SU-DHL-6 (cell line): ENCODE results near the gene SPATA20.

Experiments used
- H2AFZ ChIP-seq: fragments of 200-600 bp; sonication (generic); 2 replicates; pipeline ENCODE4 v1.6.1; 2014; ENCODE audit warnings: low read depth, mild to moderate bottlenecking, moderate library complexity, mixed read lengths, antibody characterized with exemption, low read length; ENCODE audit not compliant: severe bottlenecking
- H3F3A ChIP-seq: fragments of 200-600 bp; shearing (Covaris generic); 2 replicates; pipeline ENCODE4 v1.6.0; 2016; ENCODE audit warnings: antibody characterized with exemption, mild to moderate bottlenecking; ENCODE audit not compliant: insufficient read depth
- H3K27ac ChIP-seq: fragments of 200-600 bp; sonication (generic); 2 replicates; pipeline ENCODE4 v1.5.1; 2016; ENCODE audit warnings: low read depth, mild to moderate bottlenecking, low read length, moderate library complexity, mixed read lengths
- H3K27me3 ChIP-seq: fragments of 200-600 bp; sonication (generic), shearing (Covaris generic); 2 replicates; pipeline ENCODE4 v1.6.0; 2014; ENCODE audit warnings: mild to moderate bottlenecking, low read length
- H3K36me3 ChIP-seq: fragments of 200-600 bp; sonication (generic); 2 replicates; pipeline ENCODE4 v1.6.1; 2014; ENCODE audit warnings: mild to moderate bottlenecking, low read length, mixed read lengths
- H3K4me2 ChIP-seq: fragments of 300-600, 200-600 bp; shearing (Covaris generic), sonication (generic); 2 replicates; pipeline ENCODE4 v1.6.0; 2014; ENCODE audit warnings: low read length, low read depth, mild to moderate bottlenecking; ENCODE audit not compliant: poor library complexity, severe bottlenecking
- H3K4me3 ChIP-seq: fragments of 200-600 bp; sonication (generic); 2 replicates; pipeline ENCODE4 v1.5.1; 2014; ENCODE audit warnings: antibody characterized with exemption, low read length, mild to moderate bottlenecking, mixed read lengths; ENCODE audit not compliant: insufficient read depth, poor library complexity, severe bottlenecking
- H3K79me2 ChIP-seq: fragments of 200-600 bp; sonication (generic); 2 replicates; pipeline ENCODE4 v1.6.1; 2014; ENCODE audit warnings: mild to moderate bottlenecking, low read length, moderate library complexity; ENCODE audit not compliant: insufficient read depth
- H3K9ac ChIP-seq: fragments of 200-600 bp; sonication (generic); 2 replicates; pipeline ENCODE4 v1.7.0; 2014; ENCODE audit warnings: mild to moderate bottlenecking, low read length
- H3K9me2 ChIP-seq: fragments of 200-600 bp; sonication (generic); replicated peaks from 2 replicates; pipeline ENCODE4 v1.6.1; 2014; ENCODE audit warnings: low read length; ENCODE audit not compliant: insufficient read depth
- H3K9me3 ChIP-seq: fragments of 200-600 bp; sonication (generic); 2 replicates; pipeline ENCODE4 v1.6.1; 2014; ENCODE audit warnings: low read length, mixed read lengths; ENCODE audit not compliant: insufficient read depth
- H4K20me1 ChIP-seq: fragments of 200-600 bp; sonication (generic); 2 replicates; pipeline ENCODE4 v1.6.1; 2014; ENCODE audit warnings: low read depth, mild to moderate bottlenecking, antibody characterized with exemption, low read length, moderate library complexity, mixed read lengths
- EZH2phosphoT487 ChIP-seq: fragments of 200-600 bp; sonication (generic), shearing (Covaris generic); conservative IDR thresholded peaks from 2 replicates; pipeline ENCODE4 v1.6.1; 2018; ENCODE audit warnings: mild to moderate bottlenecking, antibody characterized with exemption, low read length, moderate library complexity, mixed read lengths
- TF ChIP-seq, protein P1 (sequence below): fragments of 200-600 bp; sonication (generic); IDR thresholded peaks from one replicate; pipeline ENCODE4 v1.5.1; 2017; ENCODE audit warnings: antibody characterized with exemption, mild to moderate bottlenecking, low read length, moderate library complexity; ENCODE audit not compliant: insufficient read depth, poor library complexity, severe bottlenecking

Gene SPATA20

DNA sequence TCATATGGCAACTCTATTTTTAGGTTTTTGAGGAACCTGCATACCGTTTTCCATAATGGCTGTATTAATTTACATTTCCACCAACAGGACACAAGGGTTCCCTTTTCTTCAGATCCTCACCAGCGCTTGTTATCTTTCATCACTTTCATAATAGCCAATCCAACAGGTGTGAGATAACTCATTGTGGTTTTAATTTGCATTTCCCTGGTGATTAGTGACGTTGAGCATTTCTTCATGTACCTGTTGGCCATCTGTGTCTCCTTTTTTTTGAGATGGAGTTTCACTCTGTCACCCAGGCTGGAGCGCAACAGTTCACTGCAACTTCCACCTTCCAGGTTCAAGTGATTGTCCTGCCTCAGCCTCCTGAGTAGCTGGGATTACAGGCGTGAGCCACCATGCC is 51.5 kb downstream of the SPATA20 start:
- Histone ChIP-seq H3K27me3 (no peaks in the 10 kb centered on the region), H2AFZ (no peak overlapping the region), H3K9ac (no peak overlapping the region), H3K9me2 (no peaks in the 10 kb centered on the region), H3K4me2 (no peak overlapping the region), H3K79me2 (no peaks in the 10 kb centered on the region), H3K36me3 (no peaks in the 10 kb centered on the region), H3K4me3 (no peak overlapping the region), H3K9me3 (no peaks in the 10 kb centered on the region), H3F3A (no peaks in the 10 kb centered on the region), H3K27ac (no peak overlapping the region), H4K20me1 (no peaks in the 10 kb centered on the region)
- TF ChIP-seq EZH2phosphoT487, result no peak
- TF ChIP-seq, protein P1, sequence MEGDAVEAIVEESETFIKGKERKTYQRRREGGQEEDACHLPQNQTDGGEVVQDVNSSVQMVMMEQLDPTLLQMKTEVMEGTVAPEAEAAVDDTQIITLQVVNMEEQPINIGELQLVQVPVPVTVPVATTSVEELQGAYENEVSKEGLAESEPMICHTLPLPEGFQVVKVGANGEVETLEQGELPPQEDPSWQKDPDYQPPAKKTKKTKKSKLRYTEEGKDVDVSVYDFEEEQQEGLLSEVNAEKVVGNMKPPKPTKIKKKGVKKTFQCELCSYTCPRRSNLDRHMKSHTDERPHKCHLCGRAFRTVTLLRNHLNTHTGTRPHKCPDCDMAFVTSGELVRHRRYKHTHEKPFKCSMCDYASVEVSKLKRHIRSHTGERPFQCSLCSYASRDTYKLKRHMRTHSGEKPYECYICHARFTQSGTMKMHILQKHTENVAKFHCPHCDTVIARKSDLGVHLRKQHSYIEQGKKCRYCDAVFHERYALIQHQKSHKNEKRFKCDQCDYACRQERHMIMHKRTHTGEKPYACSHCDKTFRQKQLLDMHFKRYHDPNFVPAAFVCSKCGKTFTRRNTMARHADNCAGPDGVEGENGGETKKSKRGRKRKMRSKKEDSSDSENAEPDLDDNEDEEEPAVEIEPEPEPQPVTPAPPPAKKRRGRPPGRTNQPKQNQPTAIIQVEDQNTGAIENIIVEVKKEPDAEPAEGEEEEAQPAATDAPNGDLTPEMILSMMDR, result no peak

DNA sequence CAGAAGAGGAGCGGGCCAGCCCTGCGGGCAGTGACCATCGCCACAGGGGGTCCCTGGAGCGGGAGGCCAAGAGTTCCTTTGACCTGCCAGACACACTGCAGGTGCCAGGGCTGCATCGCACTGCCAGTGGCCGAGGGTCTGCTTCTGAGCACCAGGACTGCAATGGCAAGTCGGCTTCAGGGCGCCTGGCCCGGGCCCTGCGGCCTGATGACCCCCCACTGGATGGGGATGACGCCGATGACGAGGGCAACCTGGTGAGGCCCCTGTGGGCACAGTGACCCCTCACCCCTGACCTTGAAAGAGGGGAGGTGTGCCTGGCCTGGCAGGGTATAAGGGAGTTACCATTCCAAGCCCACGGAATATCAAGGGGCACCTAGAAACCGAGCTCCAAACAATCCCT is 52.6 kb downstream of the SPATA20 start:
- no peak overlapping the region for H3K27ac ChIP-seq
- H3K9me3 ChIP-seq, result no peaks in the 10 kb centered on the region
- no peak overlapping the region for H3K9ac ChIP-seq
- H2AFZ ChIP-seq, result no peak overlapping the region
- H3K4me3 ChIP-seq, result no peak overlapping the region
- no peak for TF ChIP-seq EZH2phosphoT487
- TF ChIP-seq, protein P1, result no peak
- no peaks in the 10 kb centered on the region for H3K36me3 ChIP-seq
- no peaks in the 10 kb centered on the region for H3F3A ChIP-seq
- no peaks in the 10 kb centered on the region for H4K20me1 ChIP-seq
- H3K4me2 ChIP-seq, result no peak overlapping the region
- no peaks in the 10 kb centered on the region for H3K27me3 ChIP-seq
- H3K9me2 ChIP-seq, result no peaks in the 10 kb centered on the region
- no peaks in the 10 kb centered on the region for H3K79me2 ChIP-seq

DNA sequence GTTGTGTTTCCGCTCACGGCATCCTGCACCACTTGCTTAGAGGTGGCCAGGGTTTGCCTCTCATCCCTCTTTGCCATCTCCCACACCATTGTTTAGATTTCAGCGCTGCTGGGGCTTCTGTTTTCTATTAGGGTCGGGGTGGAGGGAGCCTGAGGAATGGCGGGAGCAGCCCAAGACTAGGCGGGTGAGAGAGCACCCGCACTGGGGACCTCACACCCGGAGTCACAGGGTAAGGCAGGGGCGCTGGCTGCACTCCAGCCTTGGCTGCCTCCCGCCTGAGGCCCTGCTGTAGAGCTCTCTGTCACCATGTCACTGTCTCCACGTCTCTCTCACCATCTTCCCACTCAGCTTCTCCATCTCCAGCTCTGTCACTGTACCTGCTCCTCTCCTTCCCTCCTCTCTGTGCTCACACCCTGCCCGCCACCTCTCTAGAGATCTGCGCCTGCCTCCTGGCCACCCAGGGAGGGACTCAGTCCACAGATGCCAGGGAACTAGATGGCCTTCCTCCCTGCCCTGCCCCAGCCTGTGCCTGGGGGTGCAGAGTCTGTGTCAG is 54.9 kb downstream of the SPATA20 start:
- no peak overlapping the region for H3K9ac ChIP-seq
- no peak overlapping the region for H3K4me3 ChIP-seq
- no peaks in the 10 kb centered on the region for H3K9me3 ChIP-seq
- H3K36me3 ChIP-seq, result no peaks in the 10 kb centered on the region
- H4K20me1 ChIP-seq, result no peaks in the 10 kb centered on the region
- no peak overlapping the region for H2AFZ ChIP-seq
- H3K27me3 ChIP-seq, result no peaks in the 10 kb centered on the region
- H3K4me2 ChIP-seq, result no peak overlapping the region
- no peaks in the 10 kb centered on the region for H3K9me2 ChIP-seq
- no peak overlapping the region for H3K27ac ChIP-seq
- no peaks in the 10 kb centered on the region for H3K79me2 ChIP-seq
- TF ChIP-seq, protein P1, result no peak
- TF ChIP-seq EZH2phosphoT487, result no peak
- no peaks in the 10 kb centered on the region for H3F3A ChIP-seq
